ENCODE results near the gene POLR2H. TPM values are rescaled to one million over a fixed set of nuclear protein-coding genes. Genes with fewer than 3 reads are reported as not detected.

Gene POLR2H
- total RNA-seq, 1 donor from 2014 or later: 64.3 TPM

DNA sequence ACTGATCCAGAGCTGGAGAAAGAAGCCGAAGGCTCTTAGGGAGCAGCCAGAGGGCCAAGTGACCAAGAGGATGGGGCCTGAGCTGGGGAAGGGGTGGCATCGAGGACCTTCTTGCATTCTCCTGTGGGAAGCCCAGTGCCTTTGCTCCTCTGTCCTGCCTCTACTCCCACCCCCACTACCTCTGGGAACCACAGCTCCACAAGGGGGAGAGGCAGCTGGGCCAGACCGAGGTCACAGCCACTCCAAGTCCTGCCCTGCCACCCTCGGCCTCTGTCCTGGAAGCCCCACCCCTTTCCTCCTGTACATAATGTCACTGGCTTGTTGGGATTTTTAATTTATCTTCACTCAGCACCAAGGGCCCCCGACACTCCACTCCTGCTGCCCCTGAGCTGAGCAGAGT lies 27.9 kb downstream of the POLR2H start:
- H3K4me1 ChIP-seq: no peaks in the 10 kb centered on the region
- no peak for DNase-seq (ENCODE audit: extremely low spot score in 2 of 2)
- intact Hi-C loops (cut with DNase I): no loop called here

DNA sequence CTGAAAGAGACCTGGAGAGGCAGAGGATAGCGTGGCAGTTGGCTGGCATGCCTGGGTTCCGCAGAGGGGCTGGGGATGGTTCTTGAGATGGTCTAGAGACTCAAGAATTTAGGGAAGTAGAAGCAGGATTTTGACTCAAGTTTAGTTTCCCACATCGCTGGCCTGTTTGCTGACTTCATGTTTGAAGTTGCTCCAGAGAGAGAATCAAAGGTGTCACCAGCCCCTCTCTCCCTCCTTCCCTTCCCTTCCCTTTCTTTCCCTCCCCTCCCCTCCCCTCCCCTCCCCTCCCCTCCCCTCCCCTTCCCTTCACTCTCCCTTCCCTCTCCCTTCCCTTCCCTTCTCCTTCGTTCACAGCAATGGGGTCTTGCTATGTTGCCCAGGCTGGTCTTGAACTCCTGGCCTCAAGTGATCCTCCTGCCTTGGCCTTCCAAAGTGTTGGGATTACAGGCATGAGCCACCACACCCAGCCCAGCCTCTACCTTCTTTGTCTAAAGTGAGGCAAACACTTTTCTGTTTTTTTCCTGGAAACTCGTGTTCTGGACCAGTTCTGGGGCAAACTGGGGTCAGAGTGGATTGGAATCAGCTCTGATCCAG lies 28.5 kb downstream of the POLR2H start:
- Histone ChIP-seq H3K27ac (peak overlapping the region; percentile 42), H3K36me3 (peaks cover 0 to 3% of the 10 kb centered on the region in 2 donors), H3K4me3 (no peak overlapping the region), H3K4me1 (no peaks in the 10 kb centered on the region), H3K27me3 (no peaks in the 10 kb centered on the region), H3K9me3 (no peaks in the 10 kb centered on the region)
- intact Hi-C loops (cut with DNase I): no loop called here
- TF ChIP-seq, protein P1, sequence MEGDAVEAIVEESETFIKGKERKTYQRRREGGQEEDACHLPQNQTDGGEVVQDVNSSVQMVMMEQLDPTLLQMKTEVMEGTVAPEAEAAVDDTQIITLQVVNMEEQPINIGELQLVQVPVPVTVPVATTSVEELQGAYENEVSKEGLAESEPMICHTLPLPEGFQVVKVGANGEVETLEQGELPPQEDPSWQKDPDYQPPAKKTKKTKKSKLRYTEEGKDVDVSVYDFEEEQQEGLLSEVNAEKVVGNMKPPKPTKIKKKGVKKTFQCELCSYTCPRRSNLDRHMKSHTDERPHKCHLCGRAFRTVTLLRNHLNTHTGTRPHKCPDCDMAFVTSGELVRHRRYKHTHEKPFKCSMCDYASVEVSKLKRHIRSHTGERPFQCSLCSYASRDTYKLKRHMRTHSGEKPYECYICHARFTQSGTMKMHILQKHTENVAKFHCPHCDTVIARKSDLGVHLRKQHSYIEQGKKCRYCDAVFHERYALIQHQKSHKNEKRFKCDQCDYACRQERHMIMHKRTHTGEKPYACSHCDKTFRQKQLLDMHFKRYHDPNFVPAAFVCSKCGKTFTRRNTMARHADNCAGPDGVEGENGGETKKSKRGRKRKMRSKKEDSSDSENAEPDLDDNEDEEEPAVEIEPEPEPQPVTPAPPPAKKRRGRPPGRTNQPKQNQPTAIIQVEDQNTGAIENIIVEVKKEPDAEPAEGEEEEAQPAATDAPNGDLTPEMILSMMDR (IDR thresholded peaks at IDR 0.05): no peak
- no peak for TF ChIP-seq POLR2A (IDR thresholded peaks at IDR 0.05)
- no peak for TF ChIP-seq POLR2AphosphoS5 (IDR thresholded peaks at IDR 0.05; ENCODE audit: insufficient read depth in 1 of 2, low read depth in 1 of 2)
- no peak for DNase-seq (ENCODE audit: extremely low spot score in 2 of 2)

More for the DNA sequence above, 27.9 kb downstream of the POLR2H start:
- H3K36me3 ChIP-seq: peaks cover 0 to 3% of the 10 kb centered on the region in 2 donors
- no peaks in the 10 kb centered on the region for H3K27me3 ChIP-seq
- TF ChIP-seq, protein P1 (IDR thresholded peaks at IDR 0.05): no peak
- H3K9me3 ChIP-seq: no peaks in the 10 kb centered on the region
- H3K4me3 ChIP-seq: no peak overlapping the region
- no peak overlapping the region for H3K27ac ChIP-seq

DNA sequence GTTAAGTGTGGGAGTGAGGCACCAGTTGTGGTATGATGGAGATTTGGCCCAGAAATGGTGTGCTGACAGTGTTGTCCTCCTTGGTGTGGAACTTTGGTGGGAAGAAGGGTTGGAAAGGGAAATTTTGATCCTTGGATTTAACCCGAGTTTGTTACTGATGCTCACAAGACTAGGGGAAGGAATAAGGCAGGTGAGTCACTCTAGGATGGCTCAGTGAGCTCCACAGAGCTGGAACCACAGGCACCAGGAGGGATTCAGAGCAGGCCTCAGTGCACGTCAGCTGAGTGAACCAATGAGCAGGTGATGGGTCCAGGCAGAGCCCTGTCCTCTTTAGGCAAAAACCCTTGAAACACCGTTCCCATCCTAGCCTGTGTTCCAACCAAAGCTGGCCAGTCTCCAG lies 29.8 kb downstream of the POLR2H start:
- TF ChIP-seq POLR2AphosphoS5 (IDR thresholded peaks at IDR 0.05; ENCODE audit: insufficient read depth in 1 of 2, low read depth in 1 of 2) (no peak), POLR2A (IDR thresholded peaks at IDR 0.05) (no peak)
- TF ChIP-seq, protein P1 (IDR thresholded peaks at IDR 0.05): no peak
- Histone ChIP-seq H3K4me3 (no peak overlapping the region), H3K27me3 (no peaks in the 10 kb centered on the region), H3K36me3 (no peaks in the 10 kb centered on the region), H3K27ac (peak overlapping the region; percentile 42), H3K9me3 (no peaks in the 10 kb centered on the region), H3K4me1 (no peaks in the 10 kb centered on the region)
- intact Hi-C loops (cut with DNase I): no loop called here
- DNase-seq (ENCODE audit: extremely low spot score in 2 of 2): no peak

DNA sequence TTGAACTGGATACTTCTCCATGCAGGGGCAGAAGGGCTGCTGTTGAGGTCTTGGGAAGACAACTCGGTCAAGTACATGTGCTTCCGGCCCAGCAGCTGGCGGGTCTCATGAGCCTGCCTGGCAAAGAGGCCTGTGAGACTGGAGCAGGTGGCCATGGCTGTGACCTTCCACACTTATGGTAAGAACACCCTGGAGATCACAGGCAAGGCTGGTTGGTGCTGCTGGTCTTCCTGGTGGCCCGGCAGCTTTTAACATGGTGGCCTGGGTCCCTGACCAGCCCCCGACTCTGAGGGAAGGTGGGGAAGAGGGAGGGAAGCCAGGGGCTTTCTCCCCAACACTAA lies 33.8 kb downstream of the POLR2H start:
- Histone ChIP-seq H3K4me1 (peaks cover 3% of the 10 kb centered on the region), H3K27me3 (no peaks in the 10 kb centered on the region), H3K9me3 (no peaks in the 10 kb centered on the region), H3K4me3 (no peak overlapping the region), H3K27ac (no peak overlapping the region), H3K36me3 (no peaks in the 10 kb centered on the region)
- DNase-seq (ENCODE audit: extremely low spot score in 2 of 2): no peak
- TF ChIP-seq, protein P1 (IDR thresholded peaks at IDR 0.05): no peak
- TF ChIP-seq POLR2AphosphoS5 (IDR thresholded peaks at IDR 0.05; ENCODE audit: insufficient read depth in 1 of 2, low read depth in 1 of 2): no peak
- TF ChIP-seq POLR2A (IDR thresholded peaks at IDR 0.05): no peak
- intact Hi-C loops (cut with DNase I): no loop called here

DNA sequence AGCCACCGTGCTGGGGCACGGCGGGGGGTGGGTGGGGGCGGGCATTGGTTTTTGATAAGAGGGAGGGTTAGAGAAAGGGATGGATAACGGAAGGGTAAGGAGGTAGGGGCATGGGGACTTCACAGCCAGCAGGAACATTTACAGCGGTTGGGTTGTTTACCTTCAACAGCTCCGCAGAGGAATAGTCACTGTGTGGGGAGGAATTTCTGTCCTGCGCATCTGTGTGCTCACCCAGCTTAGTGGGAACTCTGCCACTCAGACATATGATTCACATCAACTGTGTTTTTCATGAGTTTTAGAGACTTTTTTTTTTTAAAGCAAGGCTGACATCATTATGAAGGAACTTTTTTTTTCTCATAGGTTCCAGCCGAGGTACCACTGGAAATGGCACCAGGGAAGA lies 37.9 kb downstream of the POLR2H start:
- no peak for DNase-seq (ENCODE audit: extremely low spot score in 2 of 2)
- H3K27ac ChIP-seq: peak overlapping the region; percentile 27
- H3K36me3 ChIP-seq: no peaks in the 10 kb centered on the region
- no peaks in the 10 kb centered on the region for H3K27me3 ChIP-seq
- no peaks in the 10 kb centered on the region for H3K9me3 ChIP-seq
- TF ChIP-seq POLR2AphosphoS5 (IDR thresholded peaks at IDR 0.05; ENCODE audit: insufficient read depth in 1 of 2, low read depth in 1 of 2): no peak
- TF ChIP-seq, protein P1 (IDR thresholded peaks at IDR 0.05): no peak
- no peak for TF ChIP-seq POLR2A (IDR thresholded peaks at IDR 0.05)
- no peak overlapping the region for H3K4me3 ChIP-seq
- H3K4me1 ChIP-seq: peaks cover 6% of the 10 kb centered on the region
- intact Hi-C loops (cut with DNase I): no loop called here

Measured in vagina (tissue), 2 donors.